Thyroid gland (tissue), 4 donors: ENCODE measurements around the gene SLCO4A1. TPM values are rescaled to one million over a fixed set of nuclear protein-coding genes. Genes with fewer than 3 reads are reported as not detected.

Experiments
- DNase-seq, 2 donors: peaks; one replicate each; pipeline ENCODE4 v3.0.0-alpha.2; 2019
- H3K27ac ChIP-seq, 3 donors: fragments of 200-600 bp; sonication (generic); 1 replicate in 2 of 3; 2 replicates in 1 of 3; pipeline ENCODE4 v1.5.1; 2016 to 2019; ENCODE audit warnings: mild to moderate bottlenecking in 1 of 3, moderate library complexity in 1 of 3
- H3K27me3 ChIP-seq: fragments of 200-600 bp; sonication (generic); one replicate; pipeline ENCODE4 v1.5.1; 2019
- H3K36me3 ChIP-seq, 2 donors: fragments of 200-600 bp; sonication (generic); one replicate each; pipeline ENCODE4 v1.5.1; 2016 to 2019
- H3K4me1 ChIP-seq, 2 donors: fragments of 200-600 bp; sonication (generic); one replicate each; pipeline ENCODE4 v1.5.1; 2017 to 2019
- H3K4me3 ChIP-seq, 3 donors: fragments of 200-600 bp; sonication (generic); replicated peaks in 1 of 3; 1 replicate in 2 of 3; 2 replicates in 1 of 3; pipeline ENCODE4 v1.5.1; 2016; ENCODE audit warnings: mild to moderate bottlenecking in 1 of 3
- H3K9me3 ChIP-seq: fragments of 200-600 bp; sonication (generic); one replicate; pipeline ENCODE4 v1.5.1; 2017
- CTCF ChIP-seq, 6 experiments: fragments of 200-600 bp in 3 of 6; fragments of 450-650 bp in 3 of 6; sonication (generic) in 3 of 6; IDR thresholded peaks; one replicate each; pipeline ENCODE4 v1.5.1; 2016 to 2019; ENCODE audit warnings: antibody characterized with exemption in 6 of 6, mild to moderate bottlenecking in 2 of 6, inconsistent platforms in 1 of 6, moderate library complexity in 1 of 6
- POLR2A ChIP-seq, 2 donors: fragments of 450-650 bp; IDR thresholded peaks; one replicate each; pipeline ENCODE4 v1.6.1; 2017; ENCODE audit warnings: antibody characterized with exemption in 2 of 2, mild to moderate bottlenecking in 2 of 2, moderate library complexity in 1 of 2
- WGBS, 2 donors: methylation state at CpG; one replicate each; pipeline ENCODE4 v1.1.5; 2017; 5-methylcytosine and 5-hydroxymethylcytosine counted together
- intact Hi-C: fragments of 100-400 bp; cut with DNase I; formaldehyde crosslinking; loops from one replicate; pipeline ENCODE4 v1.15.1; 2023
- total RNA-seq, 4 donors: library from RNA; depleted of rRNA; stranded (reverse); fragments of >200 nt; gene quantifications; one replicate each; pipeline ENCODE4 v1.2.3, GENCODE V29; 2016

The SLCO4A1 gene
- total RNA-seq, 4 donors from 2014 or later, result 5.3 to 18.3 (median 6.7) TPM

- no peaks in the 10 kb centered on the region for H3K36me3 ChIP-seq
Observed at GRCh38 chr20:62652894-62653305, 10.6 kb downstream of the SLCO4A1 start.

GRCh38 chr20:62653373-62653772, 11.1 kb downstream of the SLCO4A1 start:
- peaks cover 15 to 24% of the 10 kb centered on the region in 2 donors for H3K4me1 ChIP-seq
- H3K4me3 ChIP-seq, result no peak overlapping the region
- no peaks in the 10 kb centered on the region for H3K9me3 ChIP-seq
- intact Hi-C loops, result no loop called here
- no peaks in the 10 kb centered on the region for H3K27me3 ChIP-seq
- peak overlapping the region in 2 of 3 donors; percentile 90 to 94 for H3K27ac ChIP-seq
- no peaks in the 10 kb centered on the region for H3K36me3 ChIP-seq
- 93 to 95% methylated on average over 11 to 12 of the region's 12 CpGs for WGBS, 2 donors
- TF ChIP-seq CTCF (IDR thresholded peaks at IDR 0.05) (no peak), POLR2A (IDR thresholded peaks at IDR 0.05) (no peak)
- DNase-seq, result no peak

More at GRCh38 chr20:62652894-62653305, 10.6 kb downstream of the SLCO4A1 start:
- Histone ChIP-seq H3K27me3 (no peaks in the 10 kb centered on the region), H3K4me1 (peaks cover 15 to 29% of the 10 kb centered on the region in 2 donors), H3K4me3 (no peak overlapping the region), H3K27ac (peak overlapping the region; percentile 85 to 94 (median 90)), H3K9me3 (no peaks in the 10 kb centered on the region)
- 93 to 100% methylated on average over 2 to 16 of the region's 20 CpGs for WGBS, 2 donors
- DNase-seq, result no peak
- TF ChIP-seq POLR2A (IDR thresholded peaks at IDR 0.05) (no peak), CTCF (IDR thresholded peaks at IDR 0.05) (no peak)
- intact Hi-C loops, result no loop called here

DNA sequence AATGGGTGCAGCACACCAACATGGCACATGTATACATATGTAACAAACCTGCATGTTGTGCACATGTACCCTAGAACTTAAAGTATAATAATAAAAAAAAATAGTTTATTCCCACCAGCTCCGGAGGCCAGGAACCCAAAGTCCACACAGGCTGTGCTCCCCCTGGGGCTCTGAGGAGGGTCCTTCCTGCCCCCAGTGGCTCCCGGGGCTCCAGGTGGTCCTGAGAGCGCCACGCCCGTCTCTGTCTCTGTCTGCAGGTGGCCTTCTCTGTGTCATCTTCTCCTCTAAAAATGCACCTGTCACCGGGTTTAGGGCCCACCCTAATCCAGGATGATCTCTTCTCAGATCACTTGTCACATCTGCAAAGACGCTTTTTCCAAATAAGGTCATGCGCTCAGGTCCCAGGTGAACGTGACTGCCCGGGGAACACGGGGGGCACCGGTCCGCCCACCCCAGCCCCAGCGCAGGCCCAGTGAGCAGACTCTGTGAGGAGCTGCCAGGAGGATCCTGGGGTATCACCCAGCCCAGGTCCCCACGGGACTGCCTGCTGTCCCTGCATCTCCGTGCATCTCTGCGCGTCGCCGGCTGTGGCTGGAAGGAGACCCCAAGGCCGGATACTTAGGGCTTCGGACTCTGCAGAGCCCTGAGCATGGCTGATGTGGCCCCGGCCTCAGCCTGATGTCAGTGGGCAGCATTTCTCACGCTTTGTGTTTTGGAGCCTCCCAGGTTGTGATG, 11.8 kb downstream of the SLCO4A1 start:
- H3K27ac ChIP-seq, result no peak overlapping the region
- TF ChIP-seq CTCF (IDR thresholded peaks at IDR 0.05), result no peak
- no peak for TF ChIP-seq POLR2A (IDR thresholded peaks at IDR 0.05)

GRCh38 chr20:62655282-62656196, 13.2 kb downstream of the SLCO4A1 start:
- Histone ChIP-seq H3K4me3 (no peak overlapping the region), H3K9me3 (no peaks in the 10 kb centered on the region), H3K4me1 (peaks cover 15 to 22% of the 10 kb centered on the region in 2 donors), H3K36me3 (no peaks in the 10 kb centered on the region), H3K27ac (no peak overlapping the region), H3K27me3 (no peaks in the 10 kb centered on the region)
- WGBS, 2 donors, result 87 to 93% methylated on average over 26 to 35 of the region's 38 CpGs
- TF ChIP-seq CTCF (IDR thresholded peaks at IDR 0.05) (no peak), POLR2A (IDR thresholded peaks at IDR 0.05) (no peak)
- no peak for DNase-seq
- intact Hi-C loops, result no loop called here

More for the DNA sequence above, 11.8 kb downstream of the SLCO4A1 start:
- intact Hi-C loops, result no loop called here
- Histone ChIP-seq H3K36me3 (no peaks in the 10 kb centered on the region), H3K4me1 (peaks cover 15 to 22% of the 10 kb centered on the region in 2 donors), H3K4me3 (no peak overlapping the region), H3K27me3 (no peaks in the 10 kb centered on the region), H3K9me3 (no peaks in the 10 kb centered on the region)
- WGBS, 2 donors, result 92 to 97% methylated on average over 15 to 22 of the region's 24 CpGs
- no peak for DNase-seq
